ENCODE measurements around the gene SLC26A11.

- TF ChIP-seq, protein P1, sequence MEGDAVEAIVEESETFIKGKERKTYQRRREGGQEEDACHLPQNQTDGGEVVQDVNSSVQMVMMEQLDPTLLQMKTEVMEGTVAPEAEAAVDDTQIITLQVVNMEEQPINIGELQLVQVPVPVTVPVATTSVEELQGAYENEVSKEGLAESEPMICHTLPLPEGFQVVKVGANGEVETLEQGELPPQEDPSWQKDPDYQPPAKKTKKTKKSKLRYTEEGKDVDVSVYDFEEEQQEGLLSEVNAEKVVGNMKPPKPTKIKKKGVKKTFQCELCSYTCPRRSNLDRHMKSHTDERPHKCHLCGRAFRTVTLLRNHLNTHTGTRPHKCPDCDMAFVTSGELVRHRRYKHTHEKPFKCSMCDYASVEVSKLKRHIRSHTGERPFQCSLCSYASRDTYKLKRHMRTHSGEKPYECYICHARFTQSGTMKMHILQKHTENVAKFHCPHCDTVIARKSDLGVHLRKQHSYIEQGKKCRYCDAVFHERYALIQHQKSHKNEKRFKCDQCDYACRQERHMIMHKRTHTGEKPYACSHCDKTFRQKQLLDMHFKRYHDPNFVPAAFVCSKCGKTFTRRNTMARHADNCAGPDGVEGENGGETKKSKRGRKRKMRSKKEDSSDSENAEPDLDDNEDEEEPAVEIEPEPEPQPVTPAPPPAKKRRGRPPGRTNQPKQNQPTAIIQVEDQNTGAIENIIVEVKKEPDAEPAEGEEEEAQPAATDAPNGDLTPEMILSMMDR (IDR thresholded peaks at IDR 0.05) = no peak
- no peak for TF ChIP-seq POLR2A (IDR thresholded peaks at IDR 0.05)
Measured at GRCh38 chr17:80205811-80206210, 14.4 kb upstream of the SLC26A11 start.
